ENCODE data around the gene MOB3C.

The MOB3C gene

GRCh38 chr1:46637444-46638083 lies 21.0 kb upstream of the MOB3C start:
- DNase-seq, result no peak

- no peak for DNase-seq
Observed at GRCh38 chr1:46635205-46635604, 18.6 kb upstream of the MOB3C start.

DNA sequence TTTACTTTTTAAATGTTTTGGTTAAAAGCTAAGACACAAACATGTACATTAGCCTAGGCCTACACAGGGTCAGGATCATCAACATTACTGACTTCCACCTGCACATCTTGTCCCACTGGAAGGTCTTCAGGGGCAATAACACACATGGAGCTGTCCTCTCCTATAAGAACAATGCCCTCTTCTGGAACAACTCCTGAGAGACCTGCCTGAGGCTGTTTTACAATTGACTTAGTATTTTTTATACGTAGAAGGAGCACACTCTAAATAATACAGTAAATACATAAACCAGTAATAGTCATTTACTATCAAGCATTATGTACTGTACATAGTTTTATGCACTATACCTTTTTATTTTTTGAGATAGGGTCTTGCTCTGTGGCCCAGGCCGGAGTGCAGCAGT lies 14.1 kb upstream of the MOB3C start:
- DNase-seq, result no peak

GRCh38 chr1:46623743-46624644 lies 7.4 kb upstream of the MOB3C start:
- DNase-seq, result no peak

GRCh38 chr1:46622344-46622743 lies 5.7 kb upstream of the MOB3C start:
- DNase-seq, result no peak

- DNase-seq, result no peak
Observed at GRCh38 chr1:46621930-46622329, 5.3 kb upstream of the MOB3C start.

DNA sequence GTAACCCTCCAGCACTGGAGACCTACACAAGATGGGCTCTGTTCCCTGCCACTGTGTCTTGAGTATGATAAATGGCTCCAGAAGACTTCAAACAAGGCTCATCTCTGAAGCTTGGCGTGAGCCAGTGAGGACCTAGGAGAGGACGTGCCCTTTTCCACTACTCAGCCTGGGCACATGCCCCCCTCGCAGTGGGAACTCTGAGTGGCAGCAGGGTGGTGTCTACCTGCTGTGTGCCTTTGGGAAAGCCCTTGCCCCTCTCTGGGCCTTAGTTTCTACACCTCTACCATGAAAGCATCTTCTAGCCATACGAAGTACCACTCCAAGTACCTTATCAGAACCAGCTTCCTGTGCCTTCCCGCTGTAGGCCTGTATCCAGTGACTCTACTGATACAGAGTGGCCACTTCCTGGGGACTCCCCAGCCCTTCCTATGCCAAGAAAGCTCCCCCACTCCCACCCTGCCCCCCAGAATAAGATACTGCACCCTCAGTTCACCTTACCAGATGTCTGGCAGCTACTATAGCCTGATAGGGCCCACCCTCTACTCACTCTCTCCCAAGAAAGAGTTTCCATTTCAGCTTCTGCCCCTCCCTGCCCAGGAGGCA lies 3.1 kb upstream of the MOB3C start:
- DNase-seq, result no peak

DNA sequence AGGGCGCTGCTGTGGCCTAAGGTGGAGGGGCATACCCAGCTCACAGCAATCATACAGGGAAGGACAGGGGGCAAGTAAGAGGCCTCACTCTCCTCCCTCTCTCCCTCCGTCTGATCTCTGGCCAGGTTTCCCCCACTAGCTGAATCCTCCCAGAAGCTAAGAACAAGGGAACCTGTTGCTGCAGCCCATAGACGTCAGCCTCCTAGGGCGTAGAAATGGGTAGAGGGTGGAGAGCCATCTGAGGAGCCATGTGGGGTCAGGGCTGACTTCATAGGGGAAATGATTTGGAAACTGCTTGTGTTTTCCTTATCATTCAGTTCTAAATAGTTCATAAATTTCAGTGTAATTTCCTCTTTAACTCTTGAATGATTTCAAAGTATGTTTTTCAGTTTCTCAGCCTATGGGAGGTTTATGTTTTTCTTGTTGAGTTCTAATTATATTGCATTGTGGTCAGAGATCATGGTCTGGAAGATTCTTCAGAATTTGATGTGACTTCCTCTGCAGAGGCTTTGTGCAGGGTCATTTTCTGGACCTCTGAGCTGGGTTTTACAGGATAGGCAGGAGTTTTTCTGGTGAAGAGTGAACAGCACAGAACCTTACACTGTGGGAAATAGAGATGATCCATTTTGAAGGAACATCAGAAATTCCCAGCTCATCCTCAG lies 2.3 kb upstream of the MOB3C start:
- DNase-seq, result no peak

DNA sequence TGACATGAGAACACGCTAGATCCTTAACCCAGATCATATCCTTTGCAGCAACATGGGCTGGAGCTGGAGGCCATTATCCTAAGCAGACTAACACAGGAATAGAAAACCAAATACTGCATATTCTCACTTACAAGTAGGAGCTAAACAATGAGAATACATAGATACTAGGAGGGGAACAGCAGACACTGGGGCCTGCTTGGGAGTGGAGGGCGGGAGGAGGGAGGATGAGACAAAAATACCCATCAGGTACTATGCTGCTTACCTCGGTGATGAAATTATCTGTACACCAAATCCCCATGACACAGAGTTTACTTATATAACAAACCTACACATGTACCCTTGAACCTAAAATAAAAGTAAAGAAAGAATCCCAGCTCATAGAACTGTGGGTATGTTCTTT lies 1.2 kb upstream of the MOB3C start:
- DNase-seq, result no peak

GRCh38 chr1:46617108-46617800 lies 643 bp upstream of the MOB3C start:
- no peak for DNase-seq

GRCh38 chr1:46615735-46616134 lies 876 bp downstream of the MOB3C start:
- no peak for DNase-seq

- no peak for DNase-seq
Observed at GRCh38 chr1:46615088-46615487, 1.5 kb downstream of the MOB3C start.

GRCh38 chr1:46614604-46614984 lies 2.0 kb downstream of the MOB3C start:
- no peak for DNase-seq

DNA sequence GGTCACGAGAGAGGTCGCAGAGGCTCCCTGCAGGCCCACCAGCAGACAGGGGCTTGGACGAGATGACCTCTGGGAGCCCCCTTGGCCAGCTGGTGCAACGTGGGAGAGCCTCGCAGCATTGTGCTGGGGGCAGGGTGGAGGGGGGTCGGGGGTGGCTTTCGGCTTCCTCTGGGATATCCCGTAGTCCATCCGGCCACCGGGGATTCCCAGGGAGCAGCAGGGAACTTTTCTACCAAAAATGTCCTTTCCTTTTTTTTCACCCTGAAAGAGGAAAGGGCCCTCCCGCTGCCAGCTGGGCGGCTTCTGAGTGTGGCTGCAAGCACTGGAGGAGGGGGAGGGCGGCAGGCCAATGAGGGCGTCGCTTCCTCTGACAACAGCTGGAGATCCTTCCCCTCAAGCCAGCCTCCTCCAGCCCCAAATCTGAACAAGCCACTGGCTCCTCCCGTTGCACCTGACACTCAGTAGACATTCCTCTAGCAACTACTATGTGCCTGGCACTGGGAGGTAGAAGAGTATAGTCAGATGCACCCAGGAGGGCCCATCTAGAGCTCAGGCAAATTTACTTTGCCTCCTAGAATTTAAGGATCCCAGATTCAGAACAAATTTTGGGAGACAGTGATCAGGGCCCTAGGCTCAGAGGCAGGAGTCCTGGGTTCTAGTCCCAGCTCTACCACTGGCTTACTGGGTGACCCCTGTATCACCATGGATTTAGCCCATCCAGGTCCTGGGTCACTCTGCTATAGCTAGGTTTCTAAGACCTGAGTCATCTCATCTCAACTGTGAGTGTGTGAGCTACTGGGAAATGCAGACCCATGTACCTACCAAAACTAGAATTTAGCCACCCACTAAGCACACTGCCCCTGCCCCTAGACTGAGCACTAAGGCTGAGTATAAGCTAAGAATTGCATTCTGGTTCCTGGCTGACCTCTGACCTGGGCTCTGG lies 2.7 kb downstream of the MOB3C start:
- DNase-seq, result no peak

DNA sequence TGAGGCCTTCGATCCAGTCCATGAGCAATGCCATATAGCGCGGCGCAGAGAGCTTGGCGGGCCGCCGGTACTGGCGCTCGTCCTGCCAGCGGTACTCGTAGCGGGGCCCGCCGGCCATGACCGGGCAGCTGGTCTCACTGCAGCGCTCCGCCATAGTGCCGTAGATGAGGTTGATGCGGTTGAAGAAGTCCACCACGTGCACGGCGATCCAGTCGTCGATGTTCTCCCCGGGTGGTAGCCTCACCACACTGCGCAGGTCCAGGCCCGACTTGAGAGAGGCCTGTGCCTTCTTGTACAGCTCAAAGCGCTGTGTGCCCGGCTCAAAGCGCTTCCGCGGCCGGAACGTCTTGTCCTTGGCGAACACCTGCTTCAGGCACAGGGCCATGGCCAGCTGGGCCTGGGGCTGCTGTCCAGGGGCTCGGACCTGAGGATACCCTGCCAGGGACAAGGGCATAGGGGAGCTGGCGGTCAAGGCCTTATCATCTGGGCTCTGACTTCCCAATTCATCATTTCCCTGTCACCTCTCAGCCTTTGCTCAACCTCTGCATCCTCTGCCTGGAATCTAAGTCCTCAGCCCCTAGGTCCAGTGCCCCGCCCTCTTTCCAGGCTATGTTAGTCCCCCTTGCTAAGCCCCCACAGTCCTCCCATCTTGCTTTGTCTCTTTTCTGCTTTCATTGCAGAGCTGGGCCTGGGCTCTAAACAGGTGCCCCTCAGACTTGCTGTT lies 3.5 kb downstream of the MOB3C start:
- no peak for DNase-seq

DNA sequence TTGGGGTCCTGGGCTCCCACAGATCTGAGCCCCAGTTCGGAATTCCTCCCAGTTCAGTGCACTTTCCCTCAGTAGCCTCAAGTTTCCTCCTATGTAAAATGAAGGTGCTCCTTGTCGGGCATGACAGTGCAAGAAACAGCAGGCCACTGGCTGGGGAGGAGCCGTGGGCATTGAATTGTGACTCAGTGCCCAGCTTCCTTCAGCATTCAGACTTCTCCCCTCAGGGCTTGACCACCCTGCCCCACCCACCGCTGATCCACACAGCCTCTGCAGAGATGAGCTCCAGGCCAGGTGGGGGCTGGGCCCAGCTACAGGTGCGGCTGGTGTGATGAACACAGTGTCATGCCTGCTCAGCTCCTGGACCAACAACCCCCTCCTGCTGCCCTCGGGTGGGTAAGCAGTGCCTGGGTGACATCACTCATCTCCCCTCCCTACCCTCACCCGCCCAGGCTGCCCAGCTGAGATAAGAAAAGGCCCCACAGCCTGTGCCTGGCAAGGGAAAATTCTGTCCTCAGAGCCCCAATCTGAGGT lies 4.9 kb downstream of the MOB3C start:
- DNase-seq, result no peak

DNA sequence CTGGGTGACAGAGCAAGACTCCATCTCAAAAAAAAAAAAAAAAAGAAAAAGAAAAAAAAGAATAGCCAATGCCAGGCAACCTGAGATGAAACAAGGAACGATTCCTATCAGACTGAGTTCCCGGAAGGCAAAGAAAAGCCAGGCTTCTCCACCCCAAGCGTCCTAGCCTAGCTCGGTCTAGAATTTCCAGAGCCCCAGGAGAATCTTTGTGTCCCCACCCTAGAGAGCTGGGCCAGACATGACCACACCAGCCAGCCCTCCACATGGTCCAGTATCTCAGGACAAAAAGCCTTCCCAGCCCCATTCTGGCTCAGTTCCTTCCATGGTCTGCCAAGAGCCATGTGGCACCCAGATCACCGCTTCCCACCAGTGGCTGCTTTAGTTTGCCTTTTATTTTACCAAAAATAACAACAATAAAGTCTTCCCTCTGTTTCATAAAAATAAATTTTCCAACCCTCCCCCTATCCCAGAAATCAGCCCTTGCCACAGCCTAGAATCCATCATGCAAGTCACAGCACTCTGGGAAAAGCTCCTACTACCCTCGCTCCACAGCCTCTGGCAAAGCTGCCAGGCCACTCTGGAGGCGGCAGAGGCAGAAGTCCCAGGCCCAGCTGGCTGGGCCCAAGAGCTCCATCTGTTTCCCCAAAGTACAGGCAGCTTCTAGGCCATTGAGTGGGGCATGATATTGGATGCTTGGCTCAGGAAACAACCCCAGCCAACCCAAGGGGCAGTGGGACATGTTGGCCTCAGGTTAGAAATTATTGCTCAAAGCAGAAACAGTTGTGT lies 9.1 kb downstream of the MOB3C start:
- DNase-seq, result no peak

DNA sequence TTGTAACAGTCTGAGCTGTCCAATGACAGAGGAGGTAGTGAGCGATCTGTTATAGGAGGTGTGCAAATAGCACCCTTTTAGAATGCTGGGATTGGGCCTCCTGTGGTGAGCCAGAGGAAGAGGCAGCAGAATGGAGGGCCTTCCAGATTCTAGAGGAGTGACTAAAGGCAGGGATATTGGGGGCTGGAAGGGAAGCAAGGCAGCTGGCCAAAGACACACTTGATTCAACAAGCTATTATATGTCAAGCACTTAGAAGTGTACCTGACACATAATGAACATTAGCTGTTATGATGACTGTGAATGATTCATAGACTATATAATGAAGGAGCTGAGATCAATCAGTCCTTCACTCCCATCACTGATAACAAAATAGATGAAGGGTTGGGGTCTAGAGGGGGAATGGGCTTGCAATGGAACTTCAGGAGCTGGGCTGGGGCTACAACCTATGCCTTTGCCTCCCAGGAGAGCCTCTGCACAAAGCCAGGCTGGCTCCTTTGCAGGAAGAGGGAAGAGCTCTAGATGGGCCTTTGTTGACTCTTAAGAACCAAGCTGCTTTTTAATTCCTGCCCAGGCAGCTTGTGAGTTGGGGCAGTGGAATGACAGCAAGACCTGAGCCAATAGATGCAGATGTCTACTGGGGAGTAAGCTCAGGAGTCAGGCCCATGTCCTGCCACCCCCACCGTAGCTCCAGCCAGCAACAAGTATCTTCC lies 10.2 kb downstream of the MOB3C start:
- DNase-seq, result no peak

- no peak for DNase-seq
Observed at GRCh38 chr1:46605232-46605631, 11.4 kb downstream of the MOB3C start.
